Measurements from ENCODE around the gene SNX32.

Gene SNX32

GRCh38 chr11:65817835-65818680 lies 15.7 kb upstream of the SNX32 start:
- TF ChIP-seq GABPA (IDR thresholded peaks at IDR 0.05; ENCODE audit: low read depth) (no peak), CTCF (IDR thresholded peaks at IDR 0.05; ENCODE audit: insufficient read depth, low read length) (peak; percentile 90)
- H3K27me3 ChIP-seq (ENCODE audit: insufficient read depth, poor library complexity, severe bottlenecking): no peaks in the 10 kb centered on the region
- DNase-seq (ENCODE audit: low read depth in 1 of 2, low spot score in 1 of 2): peak; percentile 65 to 90
- peak overlapping the region; percentile 68 for H3K27ac ChIP-seq (replicated peaks)
- H3K4me3 ChIP-seq (replicated peaks; ENCODE audit: insufficient read depth, low read length): peak overlapping the region; percentile 48

- DNase-seq (ENCODE audit: low read depth in 1 of 2, low spot score in 1 of 2): peak in 1 of 2 experiments; percentile 31
- no peak for TF ChIP-seq SPI1 (IDR thresholded peaks at IDR 0.05; ENCODE audit: borderline replicate concordance, low read depth)
- TF ChIP-seq REST (IDR thresholded peaks at IDR 0.05; ENCODE audit: insufficient replicate concordance, low read depth): no peak
- TF ChIP-seq GABPA (IDR thresholded peaks at IDR 0.05; ENCODE audit: low read depth): no peak
- TF ChIP-seq CTCF (IDR thresholded peaks at IDR 0.05; ENCODE audit: insufficient read depth, low read length): no peak
- no peak for TF ChIP-seq POLR2AphosphoS5 (IDR thresholded peaks at IDR 0.05; ENCODE audit: low read depth)
- H3K4me3 ChIP-seq (replicated peaks; ENCODE audit: insufficient read depth, low read length): no peak overlapping the region
- no peak overlapping the region for H3K27ac ChIP-seq (replicated peaks)
- H3K27me3 ChIP-seq (ENCODE audit: insufficient read depth, poor library complexity, severe bottlenecking): no peaks in the 10 kb centered on the region
Observed at GRCh38 chr11:65821107-65821506, 12.7 kb upstream of the SNX32 start.

GRCh38 chr11:65822776-65823528 lies 10.8 kb upstream of the SNX32 start:
- no peak overlapping the region for H3K27ac ChIP-seq (replicated peaks)
- no peak for DNase-seq (ENCODE audit: low read depth in 1 of 2, low spot score in 1 of 2)
- no peak overlapping the region for H3K4me3 ChIP-seq (replicated peaks; ENCODE audit: insufficient read depth, low read length)
- H3K27me3 ChIP-seq (ENCODE audit: insufficient read depth, poor library complexity, severe bottlenecking): no peaks in the 10 kb centered on the region
- TF ChIP-seq REST (IDR thresholded peaks at IDR 0.05; ENCODE audit: insufficient replicate concordance, low read depth): no peak
- no peak for TF ChIP-seq CTCF (IDR thresholded peaks at IDR 0.05; ENCODE audit: insufficient read depth, low read length)
- TF ChIP-seq POLR2AphosphoS5 (IDR thresholded peaks at IDR 0.05; ENCODE audit: low read depth): no peak
- TF ChIP-seq SPI1 (IDR thresholded peaks at IDR 0.05; ENCODE audit: borderline replicate concordance, low read depth): no peak
- no peak for TF ChIP-seq GABPA (IDR thresholded peaks at IDR 0.05; ENCODE audit: low read depth)

Measured in HL-60 (cell line).